Ectodermal cell (in vitro differentiated cells): ENCODE measurements around the gene BRD2.

Experiments used
- H3K27ac ChIP-seq: 2 replicates; pipeline ENCODE4 v1.7.0; 2013; ENCODE audit warnings: mild to moderate bottlenecking, low read depth, low read length; ENCODE audit not compliant: insufficient read depth, poor library complexity, severe bottlenecking
- H3K27me3 ChIP-seq: 2 replicates; pipeline ENCODE4 v1.7.0; 2013; ENCODE audit warnings: mild to moderate bottlenecking, low read length; ENCODE audit not compliant: insufficient read depth, control insufficient read depth, poor library complexity, severe bottlenecking
- H3K36me3 ChIP-seq: one replicate; pipeline ENCODE4 v1.7.0; 2013; ENCODE audit warnings: low read length; ENCODE audit not compliant: control insufficient read depth, insufficient read depth
- H3K4me1 ChIP-seq: one replicate; pipeline ENCODE4 v1.7.0; 2013; ENCODE audit warnings: low read length; ENCODE audit not compliant: control insufficient read depth, insufficient read depth
- H3K4me3 ChIP-seq: 2 replicates; pipeline ENCODE4 v1.7.0; 2013; ENCODE audit warnings: low read depth, low read length, control low read depth; ENCODE audit not compliant: insufficient read depth
- H3K9me3 ChIP-seq: 2 replicates; pipeline ENCODE4 v1.7.0; 2013; ENCODE audit warnings: mild to moderate bottlenecking, low read length, moderate library complexity; ENCODE audit not compliant: control insufficient read depth
- WGBS, 2 experiments: methylation state at CpG; one replicate each; pipeline ENCODE4 v1.1.7; 2013; ENCODE audit warnings: missing lambda C conversion rate in 2 of 2; 5-methylcytosine and 5-hydroxymethylcytosine counted together

Gene BRD2

GRCh38 chr6:32979720-32980487, 11.5 kb downstream of the BRD2 start:
- H3K36me3 ChIP-seq: peaks cover 69% of the 10 kb centered on the region
- peaks cover 6% of the 10 kb centered on the region for H3K4me1 ChIP-seq
- H3K27me3 ChIP-seq: no peaks in the 10 kb centered on the region
- no peaks in the 10 kb centered on the region for H3K9me3 ChIP-seq
- no peak overlapping the region for H3K4me3 ChIP-seq
- H3K27ac ChIP-seq: no peak overlapping the region
- 95% methylated on average over 12 of the region's 12 CpGs for WGBS, 2 experiments

- no peak overlapping the region for H3K4me3 ChIP-seq
- H3K4me1 ChIP-seq: peaks cover 3% of the 10 kb centered on the region
- H3K36me3 ChIP-seq: peaks cover 63% of the 10 kb centered on the region
- no peaks in the 10 kb centered on the region for H3K9me3 ChIP-seq
- H3K27me3 ChIP-seq: no peaks in the 10 kb centered on the region
- H3K27ac ChIP-seq: no peak overlapping the region
- WGBS, 2 experiments: 91 to 93% methylated on average over 10 of the region's 11 CpGs
Measured at GRCh38 chr6:32980488-32981038, 12.2 kb downstream of the BRD2 start.

GRCh38 chr6:32982084-32982701, 13.8 kb downstream of the BRD2 start:
- H3K27me3 ChIP-seq: no peaks in the 10 kb centered on the region
- H3K36me3 ChIP-seq: peaks cover 46% of the 10 kb centered on the region
- H3K27ac ChIP-seq: peak overlapping the region; percentile 36
- no peaks in the 10 kb centered on the region for H3K9me3 ChIP-seq
- H3K4me3 ChIP-seq: no peak overlapping the region
- 88 to 94% methylated on average over 8 of the region's 8 CpGs for WGBS, 2 experiments
- H3K4me1 ChIP-seq: no peaks in the 10 kb centered on the region

- H3K27ac ChIP-seq: peak overlapping the region; percentile 27
- 83 to 85% methylated on average over 5 to 6 of the region's 6 CpGs for WGBS, 2 experiments
- H3K9me3 ChIP-seq: no peaks in the 10 kb centered on the region
- no peak overlapping the region for H3K4me3 ChIP-seq
- peaks cover 39% of the 10 kb centered on the region for H3K36me3 ChIP-seq
- H3K4me1 ChIP-seq: no peaks in the 10 kb centered on the region
- no peaks in the 10 kb centered on the region for H3K27me3 ChIP-seq
Measured at GRCh38 chr6:32982702-32983492, 14.5 kb downstream of the BRD2 start.

GRCh38 chr6:32983493-32983848, 15.1 kb downstream of the BRD2 start:
- no peak overlapping the region for H3K27ac ChIP-seq
- H3K36me3 ChIP-seq: peaks cover 34% of the 10 kb centered on the region
- no peaks in the 10 kb centered on the region for H3K9me3 ChIP-seq
- 92 to 100% methylated on average over 1 of the region's 1 CpG for WGBS, 2 experiments
- no peaks in the 10 kb centered on the region for H3K4me1 ChIP-seq
- H3K27me3 ChIP-seq: no peaks in the 10 kb centered on the region
- H3K4me3 ChIP-seq: no peak overlapping the region

GRCh38 chr6:32983964-32984621, 15.7 kb downstream of the BRD2 start:
- Histone ChIP-seq H3K4me3 (no peak overlapping the region), H3K9me3 (no peaks in the 10 kb centered on the region), H3K36me3 (peaks cover 28% of the 10 kb centered on the region), H3K4me1 (no peaks in the 10 kb centered on the region), H3K27ac (no peak overlapping the region), H3K27me3 (no peaks in the 10 kb centered on the region)
- WGBS, 2 experiments: 81 to 88% methylated on average over 2 to 3 of the region's 3 CpGs

- 13 to 17% methylated on average over 9 of the region's 9 CpGs for WGBS, 2 experiments
- Histone ChIP-seq H3K27me3 (no peaks in the 10 kb centered on the region), H3K27ac (no peak overlapping the region), H3K4me3 (no peak overlapping the region), H3K36me3 (peaks cover 21% of the 10 kb centered on the region), H3K4me1 (no peaks in the 10 kb centered on the region), H3K9me3 (no peaks in the 10 kb centered on the region)
Measured at GRCh38 chr6:32984622-32985389, 16.4 kb downstream of the BRD2 start.

GRCh38 chr6:32989368-32989767, 21.0 kb downstream of the BRD2 start:
- Histone ChIP-seq H3K36me3 (no peaks in the 10 kb centered on the region), H3K4me1 (no peaks in the 10 kb centered on the region), H3K4me3 (no peak overlapping the region), H3K27ac (no peak overlapping the region), H3K9me3 (no peaks in the 10 kb centered on the region), H3K27me3 (no peaks in the 10 kb centered on the region)
- WGBS, 2 experiments: 80 to 93% methylated on average over 1 of the region's 1 CpG

GRCh38 chr6:32991972-32992371, 23.6 kb downstream of the BRD2 start:
- H3K27ac ChIP-seq: no peak overlapping the region
- WGBS, 2 experiments: 77 to 89% methylated on average over 4 of the region's 4 CpGs
- H3K27me3 ChIP-seq: no peaks in the 10 kb centered on the region
- H3K4me1 ChIP-seq: no peaks in the 10 kb centered on the region
- no peak overlapping the region for H3K4me3 ChIP-seq
- no peaks in the 10 kb centered on the region for H3K9me3 ChIP-seq
- H3K36me3 ChIP-seq: no peaks in the 10 kb centered on the region
